PC-9 (cell line): ENCODE data around the gene MTA3. TPM values are rescaled to one million over a fixed set of nuclear protein-coding genes. Genes with fewer than 3 reads are reported as not detected.

ENCODE experiments used
- BruUV-seq: library from RNA; stranded (reverse); fragments of 400-500 nt; replicated peaks from 2 replicates; lab custom pipeline; 2021; lab: Mats Ljungman, UMichigan
- CTCF ChIA-PET: fragments of 300-600 bp; sonication (Branson Sonifier 250); formaldehyde crosslinking; loops from one replicate; lab custom pipeline; 2022; ENCODE audit warnings: antibody characterized with exemption; lab: Charles Lee
- POLR2A ChIA-PET: fragments of 300-600 bp; sonication (Branson Sonifier 250); formaldehyde crosslinking; loops from one replicate; lab custom pipeline; 2022; ENCODE audit warnings: antibody characterized with exemption; ENCODE audit not compliant: unreplicated experiment; lab: Charles Lee
- DNase-seq, 2 experiments: peaks; one replicate each; pipeline versions ENCODE4 v3.0.0 to v3.0.0-alpha.2; 2015 to 2022; ENCODE audit warnings: mixed read lengths in 1 of 2
- H2AFZ ChIP-seq: fragments of 200-600 bp; sonication (generic); 2 replicates; pipeline ENCODE4 v1.8.1; 2017; ENCODE audit warnings: antibody characterized with exemption
- H3F3A ChIP-seq: fragments of 200-600 bp; sonication (generic); 2 replicates; pipeline ENCODE4 v1.8.1; 2017; ENCODE audit warnings: antibody characterized with exemption, mild to moderate bottlenecking, low read depth; ENCODE audit not compliant: insufficient read depth
- H3K27ac ChIP-seq: fragments of 200-600 bp; sonication (generic); 2 replicates; pipeline ENCODE4 v1.6.1; 2016; ENCODE audit warnings: mixed run types
- H3K27me3 ChIP-seq: fragments of 200-600 bp; sonication (generic); 2 replicates; pipeline ENCODE4 v1.6.1; 2016; ENCODE audit warnings: low read depth, mixed run types; ENCODE audit not compliant: insufficient read depth
- H3K36me3 ChIP-seq: fragments of 200-600 bp; sonication (generic); 2 replicates; pipeline ENCODE4 v1.6.1; 2016; ENCODE audit warnings: low read depth, mixed run types
- H3K4me1 ChIP-seq: fragments of 200-600 bp; sonication (generic); replicated peaks from 2 replicates; pipeline ENCODE4 v1.6.1; 2016; ENCODE audit warnings: mixed run types; ENCODE audit not compliant: insufficient read depth
- H3K4me2 ChIP-seq: fragments of 200-600 bp; sonication (generic); 2 replicates; pipeline ENCODE4 v1.6.1; 2017; ENCODE audit warnings: mixed run types
- H3K4me3 ChIP-seq: fragments of 200-600 bp; sonication (generic); 2 replicates; pipeline ENCODE4 v1.6.1; 2016; ENCODE audit warnings: mixed run types
- H3K79me2 ChIP-seq: fragments of 200-600 bp; sonication (generic); 2 replicates; pipeline ENCODE4 v1.6.1; 2017; ENCODE audit warnings: low read depth, mixed run types
- H3K9me2 ChIP-seq: fragments of 200-600 bp; sonication (generic); 2 replicates; pipeline ENCODE4 v1.8.1; 2017; ENCODE audit warnings: mild to moderate bottlenecking; ENCODE audit not compliant: insufficient read depth
- H3K9me3 ChIP-seq: fragments of 200-600 bp; sonication (generic); 2 replicates; pipeline ENCODE4 v1.8.1; 2016; ENCODE audit warnings: low read depth; ENCODE audit not compliant: insufficient read depth
- H4K20me1 ChIP-seq: fragments of 200-600 bp; sonication (generic); 2 replicates; pipeline ENCODE4 v1.8.1; 2017; ENCODE audit not compliant: insufficient read depth
- EZH2 ChIP-seq: fragments of 200-600 bp; sonication (generic); IDR thresholded peaks from 2 replicates; pipeline ENCODE4 v1.8.0; 2017; ENCODE audit warnings: antibody characterized with exemption, low read depth
- intact Hi-C: fragments of 100-400 bp; cut with micrococcal nuclease; formaldehyde crosslinking; loops from one replicate; pipeline ENCODE4 v1.10.0; 2022; ENCODE audit not compliant: unreplicated experiment
- total RNA-seq: library from RNA; stranded (reverse); gene quantifications from 2 replicates; pipeline ENCODE4 v1.2.3, GENCODE V29; 2021
- TF ChIP-seq, protein P1 (sequence below): fragments of 200-600 bp; sonication (generic); conservative IDR thresholded peaks from 2 replicates; pipeline ENCODE4 v1.6.1; 2017; ENCODE audit warnings: mixed run types, antibody characterized with exemption, mild to moderate bottlenecking, moderate library complexity

MTA3 gene
- total RNA-seq, 1 experiment from 2014 or later, result 89.8 TPM

DNA sequence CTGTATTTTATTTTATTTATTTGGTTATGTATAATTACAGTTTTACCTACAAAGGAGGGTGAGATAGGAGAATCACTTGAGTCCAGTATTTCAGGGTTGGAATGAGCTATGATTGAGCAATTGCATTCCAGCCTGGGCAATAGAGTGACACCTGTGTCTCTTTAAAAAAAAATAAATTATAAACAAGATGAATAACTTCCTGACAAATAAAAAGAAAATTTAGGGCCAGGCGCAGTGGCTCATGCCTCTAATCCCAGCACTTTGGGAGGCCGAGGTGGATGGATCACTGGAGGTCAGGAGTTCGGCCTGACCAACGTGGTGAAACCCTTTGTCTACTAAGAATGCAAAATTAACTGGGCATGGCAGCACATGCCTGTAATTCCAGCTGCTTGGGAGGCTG is 17.3 kb downstream of the MTA3 start:
- H3K9me2 ChIP-seq, result no peaks in the 10 kb centered on the region
- TF ChIP-seq, protein P1, sequence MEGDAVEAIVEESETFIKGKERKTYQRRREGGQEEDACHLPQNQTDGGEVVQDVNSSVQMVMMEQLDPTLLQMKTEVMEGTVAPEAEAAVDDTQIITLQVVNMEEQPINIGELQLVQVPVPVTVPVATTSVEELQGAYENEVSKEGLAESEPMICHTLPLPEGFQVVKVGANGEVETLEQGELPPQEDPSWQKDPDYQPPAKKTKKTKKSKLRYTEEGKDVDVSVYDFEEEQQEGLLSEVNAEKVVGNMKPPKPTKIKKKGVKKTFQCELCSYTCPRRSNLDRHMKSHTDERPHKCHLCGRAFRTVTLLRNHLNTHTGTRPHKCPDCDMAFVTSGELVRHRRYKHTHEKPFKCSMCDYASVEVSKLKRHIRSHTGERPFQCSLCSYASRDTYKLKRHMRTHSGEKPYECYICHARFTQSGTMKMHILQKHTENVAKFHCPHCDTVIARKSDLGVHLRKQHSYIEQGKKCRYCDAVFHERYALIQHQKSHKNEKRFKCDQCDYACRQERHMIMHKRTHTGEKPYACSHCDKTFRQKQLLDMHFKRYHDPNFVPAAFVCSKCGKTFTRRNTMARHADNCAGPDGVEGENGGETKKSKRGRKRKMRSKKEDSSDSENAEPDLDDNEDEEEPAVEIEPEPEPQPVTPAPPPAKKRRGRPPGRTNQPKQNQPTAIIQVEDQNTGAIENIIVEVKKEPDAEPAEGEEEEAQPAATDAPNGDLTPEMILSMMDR, result no peak
- TF ChIP-seq EZH2, result no peak
- no peak overlapping the region for H2AFZ ChIP-seq
- peaks cover 53% of the 10 kb centered on the region for H3K36me3 ChIP-seq
- POLR2A ChIA-PET, result interaction anchor here (0.6 kb wide), 1 partner anchor 17 kb away, joined by 5 read pairs; no protein-coding TSS in a partner anchor
- DNase-seq, result peak; percentile 64 to 97
- H3K9me3 ChIP-seq, result no peaks in the 10 kb centered on the region
- intact Hi-C loops, result no loop called here
- no peaks in the 10 kb centered on the region for H4K20me1 ChIP-seq
- no TSS peak for BruUV-seq
- H3K4me2 ChIP-seq, result peak overlapping the region; percentile 53
- H3K4me1 ChIP-seq, result peaks cover 33% of the 10 kb centered on the region
- no peak overlapping the region for H3K4me3 ChIP-seq
- CTCF ChIA-PET, result no interaction called here
- peaks cover 79% of the 10 kb centered on the region for H3K79me2 ChIP-seq
- peak overlapping the region; percentile 79 for H3K27ac ChIP-seq
- H3K27me3 ChIP-seq, result no peaks in the 10 kb centered on the region
- peaks cover 28% of the 10 kb centered on the region for H3F3A ChIP-seq

DNA sequence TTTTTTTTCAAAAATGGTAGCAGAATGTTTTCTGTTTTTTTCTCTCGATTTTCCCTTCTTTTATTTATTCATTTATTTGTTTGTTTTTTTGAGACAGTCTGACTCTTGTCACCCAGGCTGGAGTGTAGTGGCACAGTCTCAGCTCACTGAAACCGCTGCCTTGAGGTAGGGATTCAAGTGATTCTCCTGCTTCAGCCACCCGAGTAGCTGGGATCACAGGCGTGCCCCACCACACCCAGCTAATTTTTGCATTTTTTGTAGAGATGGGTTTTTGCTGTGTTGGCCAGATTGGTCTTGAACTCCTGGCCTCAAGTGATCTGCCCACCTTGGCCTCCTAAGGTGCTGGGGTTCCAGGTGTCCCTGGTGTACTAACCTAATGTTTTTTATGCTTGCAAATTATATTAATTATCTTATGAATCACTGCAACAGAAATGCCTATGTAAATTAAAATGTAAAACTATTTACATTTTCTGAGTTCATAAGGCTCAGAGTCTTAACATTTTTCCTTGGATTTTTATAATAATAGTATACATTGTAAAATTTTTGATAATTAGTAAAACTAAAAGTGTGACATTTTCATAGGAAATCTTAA is 19.2 kb downstream of the MTA3 start:
- peaks cover 82% of the 10 kb centered on the region for H3K79me2 ChIP-seq
- no peak overlapping the region for H3K4me3 ChIP-seq
- H3K4me1 ChIP-seq, result peaks cover 33% of the 10 kb centered on the region
- no TSS peak for BruUV-seq
- H3K9me3 ChIP-seq, result no peaks in the 10 kb centered on the region
- no peaks in the 10 kb centered on the region for H4K20me1 ChIP-seq
- peaks cover 26% of the 10 kb centered on the region for H3F3A ChIP-seq
- ChIA-PET CTCF (interaction anchor here (0.9 kb wide), 1 partner anchor 92 kb away, joined by 3 read pairs; no protein-coding TSS in a partner anchor), POLR2A (no interaction called here)
- DNase-seq, result no peak
- H2AFZ ChIP-seq, result no peak overlapping the region
- peaks cover 46% of the 10 kb centered on the region for H3K36me3 ChIP-seq
- H3K27ac ChIP-seq, result 0 out of 2 replicates have a peak overlapping the region, but pooled peaks have one; percentile 21
- no peaks in the 10 kb centered on the region for H3K9me2 ChIP-seq
- no peaks in the 10 kb centered on the region for H3K27me3 ChIP-seq
- no peak overlapping the region for H3K4me2 ChIP-seq
- TF ChIP-seq, protein P1, result no peak
- TF ChIP-seq EZH2, result no peak
- intact Hi-C loops, result no loop called here

DNA sequence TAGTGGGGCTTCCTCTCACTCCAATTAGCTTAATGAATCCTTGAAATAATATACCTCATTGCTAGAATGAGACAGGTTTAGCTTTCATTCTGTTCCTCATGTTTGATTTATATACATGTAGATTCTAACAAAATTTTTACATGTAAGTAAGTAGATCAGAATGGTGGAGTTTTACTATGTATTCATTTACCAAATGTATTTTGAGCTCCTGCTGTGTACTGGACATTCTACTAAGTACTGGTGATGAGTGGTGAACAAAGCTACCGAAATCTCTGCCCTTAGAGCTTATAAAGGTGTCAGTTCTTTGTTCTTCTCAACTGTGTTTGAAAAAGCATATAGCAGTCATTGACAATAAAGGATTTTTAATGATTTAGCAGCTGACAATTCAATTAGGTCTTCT is 19.7 kb downstream of the MTA3 start:
- intact Hi-C loops, result no loop called here
- Histone ChIP-seq H3K4me3 (no peak overlapping the region), H3K4me1 (peaks cover 33% of the 10 kb centered on the region), H3K4me2 (no peak overlapping the region), H3K27me3 (no peaks in the 10 kb centered on the region), H2AFZ (no peak overlapping the region), H3K27ac (peak overlapping the region; percentile 3; the same call in 1 of the 2 replicates), H4K20me1 (0 out of 2 replicates have a peak, but pooled peaks cover under 1% of the 10 kb centered on the region), H3F3A (peaks cover 24% of the 10 kb centered on the region), H3K9me2 (no peaks in the 10 kb centered on the region), H3K79me2 (peaks cover 79% of the 10 kb centered on the region), H3K9me3 (no peaks in the 10 kb centered on the region), H3K36me3 (peaks cover 41% of the 10 kb centered on the region)
- ChIA-PET CTCF (no interaction called here), POLR2A (no interaction called here)
- BruUV-seq, result no TSS peak
- DNase-seq, result no peak
- no peak for TF ChIP-seq EZH2
- TF ChIP-seq, protein P1, result no peak
